HG03354 (cell line): Measurements from ENCODE around the gene CPXM2.
"Not testable (repeated sequence)": the region's sequence is repeated elsewhere in the genome, so short reads cannot be mapped to it uniquely, and the experiment has no call there.

Experiments used
- ATAC-seq: cut with Tn5 transposase; IDR thresholded peaks from one replicate; pipeline ENCODE4 v1.9.1; 2021; ENCODE audit warnings: mild to moderate bottlenecking; ENCODE audit not compliant: unreplicated experiment, poor library complexity, severe bottlenecking

The CPXM2 gene

GRCh38 chr10:123755061-123755460, 136.5 kb downstream of the CPXM2 start:
- ATAC-seq, result no peak

GRCh38 chr10:123754123-123754522, 137.5 kb downstream of the CPXM2 start:
- ATAC-seq, result no peak

- ATAC-seq, result no peak
Measured at GRCh38 chr10:123751342-123752134, 140.1 kb downstream of the CPXM2 start.

- no peak for ATAC-seq
Measured at GRCh38 chr10:123750901-123751300, 140.7 kb downstream of the CPXM2 start.

- no peak for ATAC-seq
Measured at GRCh38 chr10:123748711-123749110, 142.9 kb downstream of the CPXM2 start.

GRCh38 chr10:123747426-123747825, 144.2 kb downstream of the CPXM2 start:
- no peak for ATAC-seq

- no peak for ATAC-seq
Measured at GRCh38 chr10:123746942-123747341, 144.7 kb downstream of the CPXM2 start.

- ATAC-seq, result no peak
Measured at GRCh38 chr10:123746520-123746919, 145.1 kb downstream of the CPXM2 start.

GRCh38 chr10:123746061-123746460, 145.5 kb downstream of the CPXM2 start:
- no peak for ATAC-seq

- ATAC-seq, result no peak
Measured at GRCh38 chr10:123744224-123744536, 147.4 kb downstream of the CPXM2 start.

GRCh38 chr10:123743441-123744223, 148.0 kb downstream of the CPXM2 start:
- no peak for ATAC-seq

- ATAC-seq, result no peak
Measured at GRCh38 chr10:123742751-123743440, 148.7 kb downstream of the CPXM2 start.

- no peak for ATAC-seq
Measured at GRCh38 chr10:123741711-123742110, 149.9 kb downstream of the CPXM2 start.

- ATAC-seq, result no peak
Measured at GRCh38 chr10:123741146-123741545, 150.5 kb downstream of the CPXM2 start.

- not testable (repeated sequence) for ATAC-seq
Measured at GRCh38 chr10:123736917-123737316, 154.7 kb downstream of the CPXM2 start.

- ATAC-seq, result no peak
Measured at GRCh38 chr10:123729523-123729922, 162.1 kb downstream of the CPXM2 start.

GRCh38 chr10:123726836-123727235, 164.8 kb downstream of the CPXM2 start:
- ATAC-seq, result no peak

- ATAC-seq, result no peak
Measured at GRCh38 chr10:123726381-123726780, 165.2 kb downstream of the CPXM2 start.

GRCh38 chr10:123724747-123725146, 166.9 kb downstream of the CPXM2 start:
- ATAC-seq, result no peak

- no peak for ATAC-seq
Measured at GRCh38 chr10:123722351-123722750, 169.3 kb downstream of the CPXM2 start.
